KMS-11 (cell line): Measurements from ENCODE around the gene USP26.

Source experiments
- H2AFZ ChIP-seq: fragments of 200-600 bp; sonication (generic); 2 replicates; pipeline ENCODE4 v1.6.1; 2016; ENCODE audit warnings: antibody characterized with exemption, mixed run types, low read depth
- H3K27ac ChIP-seq: fragments of 200-600 bp; sonication (generic); 2 replicates; pipeline ENCODE4 v1.6.1; 2016; ENCODE audit warnings: mild to moderate bottlenecking, mixed run types
- H3K27me3 ChIP-seq: fragments of 200-600 bp; sonication (generic); 2 replicates; pipeline ENCODE4 v1.6.1; 2017; ENCODE audit warnings: mild to moderate bottlenecking, low read depth, mixed run types, moderate library complexity; ENCODE audit not compliant: insufficient read depth
- H3K36me3 ChIP-seq: fragments of 200-600 bp; sonication (generic); 2 replicates; pipeline ENCODE4 v1.6.1; 2017; ENCODE audit warnings: mild to moderate bottlenecking, mixed run types; ENCODE audit not compliant: insufficient read depth
- H3K4me1 ChIP-seq: fragments of 200-600 bp; sonication (generic); 2 replicates; pipeline ENCODE4 v1.6.1; 2016; ENCODE audit warnings: mild to moderate bottlenecking, low read depth, mixed run types; ENCODE audit not compliant: poor library complexity, severe bottlenecking
- H3K4me2 ChIP-seq: fragments of 200-600 bp; sonication (generic); 2 replicates; pipeline ENCODE4 v1.7.0; 2016; ENCODE audit warnings: mild to moderate bottlenecking, mixed run types
- H3K4me3 ChIP-seq: fragments of 200-600 bp; sonication (generic); IDR thresholded peaks from 2 replicates; pipeline ENCODE4 v1.6.1; 2017; ENCODE audit warnings: low read depth, low read length, mixed read lengths; ENCODE audit not compliant: insufficient read depth
- H3K79me2 ChIP-seq: fragments of 200-600 bp; sonication (generic); 2 replicates; pipeline ENCODE4 v1.6.1; 2016; ENCODE audit warnings: low read depth, mixed run types; ENCODE audit not compliant: insufficient read depth
- H3K9ac ChIP-seq: fragments of 200-600 bp; sonication (generic); 2 replicates; pipeline ENCODE4 v1.6.1; 2016; ENCODE audit warnings: mild to moderate bottlenecking, mixed run types
- H4K20me1 ChIP-seq: fragments of 200-600 bp; sonication (generic); 2 replicates; pipeline ENCODE4 v1.6.1; 2016; ENCODE audit warnings: mild to moderate bottlenecking, mixed run types; ENCODE audit not compliant: insufficient read depth
- CTCF ChIP-seq: fragments of 200-600 bp; sonication (generic); conservative IDR thresholded peaks from 2 replicates; pipeline ENCODE4 v1.6.1; 2017; ENCODE audit warnings: low read depth, mild to moderate bottlenecking, antibody characterized with exemption, low read length, moderate library complexity, mixed read lengths

USP26 gene

GRCh38 chrX:133007458-133007857, 89.5 kb downstream of the USP26 start:
- Histone ChIP-seq H3K79me2 (no peaks in the 10 kb centered on the region), H3K4me2 (no peak overlapping the region), H3K27me3 (no peaks in the 10 kb centered on the region), H3K36me3 (no peaks in the 10 kb centered on the region), H2AFZ (no peak overlapping the region), H3K4me3 (no peak overlapping the region), H3K27ac (no peak overlapping the region), H3K9ac (no peak overlapping the region), H4K20me1 (no peaks in the 10 kb centered on the region), H3K4me1 (no peaks in the 10 kb centered on the region)
- TF ChIP-seq CTCF, result no peak

GRCh38 chrX:133005616-133006015, 91.3 kb downstream of the USP26 start:
- H3K79me2 ChIP-seq, result no peaks in the 10 kb centered on the region
- H3K27ac ChIP-seq, result no peak overlapping the region
- H3K4me3 ChIP-seq, result no peak overlapping the region
- H3K9ac ChIP-seq, result no peak overlapping the region
- no peaks in the 10 kb centered on the region for H3K4me1 ChIP-seq
- no peaks in the 10 kb centered on the region for H4K20me1 ChIP-seq
- no peaks in the 10 kb centered on the region for H3K36me3 ChIP-seq
- H2AFZ ChIP-seq, result no peak overlapping the region
- TF ChIP-seq CTCF, result no peak
- no peaks in the 10 kb centered on the region for H3K27me3 ChIP-seq
- no peak overlapping the region for H3K4me2 ChIP-seq

GRCh38 chrX:133005042-133005441, 91.9 kb downstream of the USP26 start:
- peak; percentile 68 for TF ChIP-seq CTCF
- Histone ChIP-seq H3K4me1 (no peaks in the 10 kb centered on the region), H3K27me3 (no peaks in the 10 kb centered on the region), H3K27ac (no peak overlapping the region), H2AFZ (no peak overlapping the region), H4K20me1 (no peaks in the 10 kb centered on the region), H3K4me3 (no peak overlapping the region), H3K4me2 (no peak overlapping the region), H3K79me2 (no peaks in the 10 kb centered on the region), H3K36me3 (no peaks in the 10 kb centered on the region), H3K9ac (no peak overlapping the region)

DNA sequence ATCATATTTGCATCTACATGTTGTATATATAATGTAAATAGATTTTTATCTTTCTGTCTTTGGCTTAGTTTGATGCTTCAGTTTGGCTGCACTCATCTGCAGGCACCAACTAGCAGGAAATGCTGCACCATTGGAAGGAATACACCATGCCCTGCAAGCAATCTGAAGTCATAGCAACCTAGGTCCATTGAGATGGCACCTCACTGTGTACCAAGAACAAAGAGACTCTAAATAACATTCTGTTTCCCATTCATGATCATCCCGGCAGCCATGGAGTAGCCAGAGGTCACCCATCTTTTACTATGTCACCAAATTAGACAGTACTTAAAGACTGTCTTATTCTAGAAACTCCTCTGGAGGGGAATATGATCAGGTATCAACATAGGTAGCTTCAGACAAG, 97.7 kb downstream of the USP26 start:
- Histone ChIP-seq H4K20me1 (no peaks in the 10 kb centered on the region), H2AFZ (no peak overlapping the region), H3K9ac (no peak overlapping the region), H3K27ac (no peak overlapping the region), H3K4me2 (no peak overlapping the region), H3K4me3 (no peak overlapping the region), H3K4me1 (no peaks in the 10 kb centered on the region), H3K27me3 (no peaks in the 10 kb centered on the region), H3K36me3 (no peaks in the 10 kb centered on the region), H3K79me2 (no peaks in the 10 kb centered on the region)
- TF ChIP-seq CTCF, result no peak

DNA sequence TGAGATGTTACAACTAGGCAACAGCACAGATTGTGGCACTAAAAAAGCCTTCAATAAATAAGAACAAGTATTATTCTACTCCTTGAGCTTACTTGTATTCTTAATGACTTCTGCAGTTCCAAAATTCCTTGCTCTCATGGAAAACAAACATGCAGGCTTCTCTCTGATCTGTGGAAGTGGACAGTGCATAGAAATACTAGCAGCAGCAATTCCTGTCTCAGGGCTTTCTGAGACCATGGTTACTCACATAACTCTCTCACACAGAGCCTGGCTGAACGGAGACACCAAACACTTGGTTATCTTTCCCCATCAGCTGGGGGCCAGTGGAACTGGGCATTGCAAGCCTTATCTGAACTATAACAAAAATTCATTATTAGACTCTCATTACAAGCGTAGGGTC, 106.1 kb downstream of the USP26 start:
- no peaks in the 10 kb centered on the region for H3K4me1 ChIP-seq
- no peaks in the 10 kb centered on the region for H3K27me3 ChIP-seq
- no peaks in the 10 kb centered on the region for H3K79me2 ChIP-seq
- H3K4me3 ChIP-seq, result no peak overlapping the region
- H3K4me2 ChIP-seq, result no peak overlapping the region
- TF ChIP-seq CTCF, result no peak
- H3K27ac ChIP-seq, result no peak overlapping the region
- H3K9ac ChIP-seq, result no peak overlapping the region
- no peak overlapping the region for H2AFZ ChIP-seq
- H3K36me3 ChIP-seq, result no peaks in the 10 kb centered on the region
- no peaks in the 10 kb centered on the region for H4K20me1 ChIP-seq
